ENCODE results near the gene CLIP1.

- TF ChIP-seq CTCF (IDR thresholded peaks at IDR 0.05) (no peak), EZH2phosphoT487 (IDR thresholded peaks at IDR 0.05) (no peak), EZH2 (IDR thresholded peaks at IDR 0.05) (no peak)
Measured at GRCh38 chr12:122389677-122390076, 32.8 kb downstream of the CLIP1 start.

All from neural progenitor cell (in vitro differentiated cells).